NOMO-1 treated with DMSO at 0.1 percent for 48 hours (cell line): ENCODE results near the gene PAQR3.

Experiments used
- DNase-seq: peaks from one replicate; lab custom pipeline; 2025; ENCODE audit not compliant: unreplicated experiment; lab: John Stamatoyannopoulos, UW

The PAQR3 gene

DNA sequence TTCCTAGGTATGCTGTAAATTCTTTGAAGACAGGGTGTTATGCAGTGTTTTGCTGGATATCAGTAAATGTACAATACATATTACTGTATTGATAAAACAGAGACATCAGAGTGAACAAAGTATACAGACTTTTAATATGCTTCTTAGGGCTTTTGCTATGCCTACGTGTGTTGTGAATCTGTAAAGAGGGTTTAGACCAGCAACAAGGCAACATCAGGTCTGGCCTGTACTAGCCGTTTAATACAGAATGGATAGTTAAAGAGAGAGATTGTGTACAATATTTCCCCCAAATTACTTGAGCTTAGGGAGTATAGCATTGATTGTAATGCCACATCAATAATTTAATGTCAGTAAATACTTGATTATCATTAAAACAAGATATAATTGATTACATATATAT lies 75.2 kb downstream of the PAQR3 start:
- no peak for DNase-seq

DNA sequence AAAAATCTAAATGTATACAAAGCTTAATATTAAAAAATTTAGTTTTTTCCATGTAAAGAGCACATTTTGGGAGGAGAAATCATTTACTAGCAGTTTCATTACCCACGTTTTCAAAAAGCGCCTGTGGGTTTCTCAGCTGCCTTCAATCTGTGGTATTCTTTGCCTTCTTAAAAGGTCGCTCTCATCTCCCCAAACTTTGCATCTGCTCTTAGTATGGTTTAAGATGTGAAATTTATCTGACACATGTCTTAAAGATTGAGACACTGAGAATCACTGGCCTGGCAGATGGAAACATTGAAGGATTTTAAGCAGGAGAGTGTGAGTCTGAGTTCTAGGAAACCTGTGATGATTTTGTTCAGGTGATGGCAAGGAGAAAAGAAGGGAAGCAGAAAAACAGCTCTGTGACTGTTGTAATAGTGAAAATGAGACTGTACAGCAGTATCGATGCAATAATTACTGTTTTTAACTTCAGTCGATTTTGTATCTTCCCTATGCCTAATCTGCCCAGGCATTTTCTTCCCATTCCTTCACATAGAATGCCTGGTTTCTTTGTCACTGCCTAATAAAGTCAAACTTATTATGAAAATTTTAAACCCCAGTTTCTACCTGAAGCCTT lies 75.9 kb downstream of the PAQR3 start:
- DNase-seq: no peak

- DNase-seq: no peak
These were observed 76.9 kb downstream of the PAQR3 start for GRCh38 chr4:78862314-78862737.
